Measurements from ENCODE around the gene GRAMD1A.

DNA sequence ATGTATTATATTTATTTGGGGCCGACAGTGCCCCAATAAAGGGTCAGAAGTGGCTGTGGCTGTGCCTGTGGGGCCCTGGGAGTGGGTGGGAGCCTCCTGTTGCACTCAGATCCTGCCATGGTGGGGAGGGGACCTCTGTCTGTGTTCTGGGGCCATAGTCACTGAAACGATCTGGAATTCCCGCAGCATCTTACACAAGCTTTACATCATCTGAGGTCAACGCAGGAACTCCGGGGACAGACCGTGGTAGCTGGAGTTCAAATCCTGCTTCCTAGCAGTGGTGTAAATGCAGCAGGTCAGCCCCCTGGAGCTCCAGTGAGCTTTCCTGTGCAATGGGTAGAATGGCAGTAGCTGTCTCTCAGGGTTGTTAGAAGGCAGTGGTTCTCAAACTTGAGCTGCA is 26.3 kb downstream of the GRAMD1A start:
- TF ChIP-seq, protein P1, sequence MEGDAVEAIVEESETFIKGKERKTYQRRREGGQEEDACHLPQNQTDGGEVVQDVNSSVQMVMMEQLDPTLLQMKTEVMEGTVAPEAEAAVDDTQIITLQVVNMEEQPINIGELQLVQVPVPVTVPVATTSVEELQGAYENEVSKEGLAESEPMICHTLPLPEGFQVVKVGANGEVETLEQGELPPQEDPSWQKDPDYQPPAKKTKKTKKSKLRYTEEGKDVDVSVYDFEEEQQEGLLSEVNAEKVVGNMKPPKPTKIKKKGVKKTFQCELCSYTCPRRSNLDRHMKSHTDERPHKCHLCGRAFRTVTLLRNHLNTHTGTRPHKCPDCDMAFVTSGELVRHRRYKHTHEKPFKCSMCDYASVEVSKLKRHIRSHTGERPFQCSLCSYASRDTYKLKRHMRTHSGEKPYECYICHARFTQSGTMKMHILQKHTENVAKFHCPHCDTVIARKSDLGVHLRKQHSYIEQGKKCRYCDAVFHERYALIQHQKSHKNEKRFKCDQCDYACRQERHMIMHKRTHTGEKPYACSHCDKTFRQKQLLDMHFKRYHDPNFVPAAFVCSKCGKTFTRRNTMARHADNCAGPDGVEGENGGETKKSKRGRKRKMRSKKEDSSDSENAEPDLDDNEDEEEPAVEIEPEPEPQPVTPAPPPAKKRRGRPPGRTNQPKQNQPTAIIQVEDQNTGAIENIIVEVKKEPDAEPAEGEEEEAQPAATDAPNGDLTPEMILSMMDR (IDR thresholded peaks at IDR 0.05) = no peak
- no peak for TF ChIP-seq POLR2A (IDR thresholded peaks at IDR 0.05)
